ENCODE data around the gene NCK2. TPM values are rescaled to one million over a fixed set of nuclear protein-coding genes. Genes with fewer than 3 reads are reported as not detected.
"Not testable (repeated sequence)": the region's sequence is repeated elsewhere in the genome, so short reads cannot be mapped to it uniquely, and the experiment has no call there.

The NCK2 gene
- total RNA-seq, 4 donors from 2014 or later = 56.1 to 69.6 (median 58.7) TPM

GRCh38 chr2:105769504-105769903 lies 24.8 kb downstream of the NCK2 start:
- 89 to 92% methylated on average over 9 of the region's 9 CpGs for WGBS, 2 donors
- H3K4me3 ChIP-seq (ENCODE audit: low read depth, poor library complexity, severe bottlenecking) = no peak overlapping the region
- no peak for TF ChIP-seq CTCF (IDR thresholded peaks at IDR 0.05)
- no peak for TF ChIP-seq POLR2A (IDR thresholded peaks at IDR 0.05)
- DNase-seq (ENCODE audit: low spot score in 2 of 2) = peak in 1 of 2 donors; percentile 36
- intact Hi-C loops (cut with DNase I; ENCODE audit: low total_unique reads) = no loop called here

- H3K4me3 ChIP-seq (ENCODE audit: low read depth, poor library complexity, severe bottlenecking) = no peak overlapping the region
- DNase-seq (ENCODE audit: low spot score in 2 of 2) = no peak
Measured at GRCh38 chr2:105770149-105770548, 25.4 kb downstream of the NCK2 start.

GRCh38 chr2:105771291-105771690 lies 26.6 kb downstream of the NCK2 start:
- H3K4me3 ChIP-seq (ENCODE audit: low read depth, poor library complexity, severe bottlenecking); intact Hi-C loops (cut with DNase I; ENCODE audit: low total_unique reads): not testable (repeated sequence)
- peak in 1 of 2 donors; percentile 57 for DNase-seq (ENCODE audit: low spot score in 2 of 2)
- WGBS, 2 donors = 83 to 91% methylated on average over 7 of the region's 7 CpGs

More at GRCh38 chr2:105770149-105770548, 25.4 kb downstream of the NCK2 start:
- 90% methylated on average over 1 of the region's 1 CpG for WGBS, 2 donors
- intact Hi-C loops (cut with DNase I; ENCODE audit: low total_unique reads) = no loop called here
- no peak for TF ChIP-seq CTCF (IDR thresholded peaks at IDR 0.05)
- no peak for TF ChIP-seq POLR2A (IDR thresholded peaks at IDR 0.05)

- no peak overlapping the region for H3K4me3 ChIP-seq (ENCODE audit: low read depth, poor library complexity, severe bottlenecking)
- TF ChIP-seq POLR2A (IDR thresholded peaks at IDR 0.05) = no peak
- TF ChIP-seq CTCF (IDR thresholded peaks at IDR 0.05) = no peak
- 36 to 61% methylated on average over 9 of the region's 9 CpGs for WGBS, 2 donors
- peak in 1 of 2 donors; percentile 61 for DNase-seq (ENCODE audit: low spot score in 2 of 2)
- intact Hi-C loops (cut with DNase I; ENCODE audit: low total_unique reads) = no loop called here
Measured at GRCh38 chr2:105771836-105772235, 27.1 kb downstream of the NCK2 start.

GRCh38 chr2:105772362-105772761 lies 27.6 kb downstream of the NCK2 start:
- TF ChIP-seq CTCF (IDR thresholded peaks at IDR 0.05) (no peak), POLR2A (IDR thresholded peaks at IDR 0.05) (no peak)
- intact Hi-C loops (cut with DNase I; ENCODE audit: low total_unique reads) = no loop called here
- DNase-seq (ENCODE audit: low spot score in 2 of 2) = peak in 1 of 2 donors; percentile 71
- H3K4me3 ChIP-seq (ENCODE audit: low read depth, poor library complexity, severe bottlenecking) = no peak overlapping the region
- 77 to 84% methylated on average over 5 of the region's 5 CpGs for WGBS, 2 donors

GRCh38 chr2:105773568-105773967 lies 28.9 kb downstream of the NCK2 start:
- no peak overlapping the region for H3K4me3 ChIP-seq (ENCODE audit: low read depth, poor library complexity, severe bottlenecking)
- intact Hi-C loops (cut with DNase I; ENCODE audit: low total_unique reads) = no loop called here
- TF ChIP-seq CTCF (IDR thresholded peaks at IDR 0.05) (no peak), POLR2A (IDR thresholded peaks at IDR 0.05) (no peak)
- peak in 1 of 2 donors; percentile 62 for DNase-seq (ENCODE audit: low spot score in 2 of 2)
- 50 to 56% methylated on average over 2 of the region's 2 CpGs for WGBS, 2 donors
